Effector memory CD8-positive, alpha-beta T cell (primary cell): ENCODE results near the gene APRT.
A peak's percentile ranks its signal among the peaks of the same experiment; 100 is the strongest.

Experiments
- ATAC-seq: fragments of 150-1000 bp; cut with Tn5 transposase; replicated peaks from 2 replicates; pipeline ENCODE4 v1.10.0; 2021; ENCODE audit warnings: mild to moderate bottlenecking, moderate library complexity
- DNase-seq, 3 experiments: peaks; one replicate each; pipeline ENCODE4 v3.0.0; 2021
- H3K27ac Mint-ChIP-seq, 2 donors: one replicate each; pipeline ENCODE4 v1.8.0; 2022; ENCODE audit warnings: mild to moderate bottlenecking in 2 of 2, mixed read lengths in 2 of 2, moderate library complexity in 2 of 2
- H3K27me3 Mint-ChIP-seq, 2 donors: one replicate each; pipeline ENCODE4 v1.8.0; 2022; ENCODE audit warnings: mixed read lengths in 2 of 2
- H3K36me3 Mint-ChIP-seq: one replicate; pipeline ENCODE4 v1.8.0; 2022; ENCODE audit warnings: mild to moderate bottlenecking, moderate library complexity, mixed read lengths; ENCODE audit not compliant: insufficient read depth
- H3K4me1 Mint-ChIP-seq, 2 donors: one replicate each; pipeline ENCODE4 v1.8.0; 2022; ENCODE audit warnings: low read depth in 2 of 2, mixed read lengths in 2 of 2
- H3K4me3 Mint-ChIP-seq, 2 donors: one replicate each; pipeline ENCODE4 v1.8.0; 2022; ENCODE audit warnings: mild to moderate bottlenecking in 2 of 2, mixed read lengths in 2 of 2, moderate library complexity in 2 of 2
- H3K9me3 Mint-ChIP-seq, 2 donors: one replicate each; pipeline ENCODE4 v1.8.0; 2022; ENCODE audit warnings: mixed read lengths in 2 of 2

The APRT gene

GRCh38 chr16:88813269-88814143, 1.8 kb upstream of the APRT start:
- peaks cover 24% of the 10 kb centered on the region for H3K36me3 Mint-ChIP-seq
- ATAC-seq (no peak), DNase-seq (no peak)
- no peak overlapping the region for H3K4me3 Mint-ChIP-seq
- H3K4me1 Mint-ChIP-seq, result peaks cover 3 to 24% of the 10 kb centered on the region in 2 donors
- no peaks in the 10 kb centered on the region for H3K9me3 Mint-ChIP-seq
- no peaks in the 10 kb centered on the region for H3K27me3 Mint-ChIP-seq
- no peak overlapping the region for H3K27ac Mint-ChIP-seq

GRCh38 chr16:88812513-88813268, 963 bp upstream of the APRT start:
- peaks cover 24% of the 10 kb centered on the region for H3K36me3 Mint-ChIP-seq
- no peak for DNase-seq

GRCh38 chr16:88810912-88811768, 588 bp downstream of the APRT start:
- DNase-seq, result peak; percentile 57 to 59 (median 58)
- Mint-ChIP-seq H3K27ac (peak overlapping the region; percentile 90 to 91), H3K4me3 (peak overlapping the region; percentile 96 to 97), H3K36me3 (peaks cover 26% of the 10 kb centered on the region), H3K27me3 (no peaks in the 10 kb centered on the region), H3K4me1 (peaks cover 3 to 24% of the 10 kb centered on the region in 2 donors), H3K9me3 (no peaks in the 10 kb centered on the region)
- peak; percentile 64 for ATAC-seq

More at GRCh38 chr16:88812513-88813268, 963 bp upstream of the APRT start:
- Mint-ChIP-seq H3K27ac (peak overlapping the region; percentile 90 to 91), H3K27me3 (no peaks in the 10 kb centered on the region), H3K4me3 (peak overlapping the region; percentile 96 to 97), H3K9me3 (no peaks in the 10 kb centered on the region), H3K4me1 (peaks cover 3 to 24% of the 10 kb centered on the region in 2 donors)
- no peak for ATAC-seq

DNA sequence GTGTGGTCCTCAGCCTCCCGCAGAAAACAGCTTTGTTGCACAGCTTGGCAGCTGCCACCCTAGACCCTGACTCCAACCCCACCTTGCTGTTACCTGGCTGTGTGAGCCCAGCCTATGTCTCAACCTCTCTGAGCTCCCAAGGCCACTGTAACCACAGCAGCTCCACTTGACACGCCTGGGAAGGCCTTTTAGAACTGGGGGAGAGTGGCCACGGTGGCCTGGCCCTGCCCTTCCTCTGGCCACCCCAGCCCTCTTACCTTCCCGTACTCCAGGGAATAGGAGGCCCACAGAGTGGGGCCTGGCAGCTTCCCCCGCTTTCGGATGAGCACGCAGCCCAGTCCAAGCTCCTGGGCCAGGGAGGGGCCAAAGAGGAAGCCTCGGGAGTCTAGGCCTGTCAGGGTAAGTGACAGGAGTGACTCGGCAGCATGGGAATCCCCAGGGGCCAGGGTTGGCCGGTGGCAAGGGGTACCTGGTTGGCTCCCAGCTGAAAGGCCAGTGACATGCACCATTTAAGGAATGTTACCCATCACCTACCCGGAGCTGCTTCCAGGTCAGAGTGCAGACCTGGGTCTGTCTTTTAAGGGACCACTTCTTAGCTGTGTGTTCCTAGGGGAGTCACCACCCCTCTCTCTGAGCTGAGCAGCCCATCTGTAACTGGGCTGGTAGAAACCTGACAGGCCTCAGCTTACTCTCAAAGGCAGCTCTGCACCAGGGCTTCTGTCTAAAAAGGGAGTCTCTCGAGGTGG, 1.4 kb downstream of the APRT start:
- DNase-seq (no peak), ATAC-seq (no peak)
- Mint-ChIP-seq H3K27me3 (no peaks in the 10 kb centered on the region), H3K27ac (peak overlapping the region; percentile 39 to 90), H3K9me3 (no peaks in the 10 kb centered on the region), H3K4me1 (peaks cover 3 to 24% of the 10 kb centered on the region in 2 donors), H3K4me3 (peak overlapping the region; percentile 96 to 97), H3K36me3 (peaks cover 27% of the 10 kb centered on the region)

GRCh38 chr16:88809676-88810165, 2.0 kb downstream of the APRT start:
- Mint-ChIP-seq H3K4me1 (peaks cover 3 to 24% of the 10 kb centered on the region in 2 donors), H3K27ac (peak overlapping the region; percentile 39 to 90), H3K4me3 (peak overlapping the region; percentile 59 to 97), H3K36me3 (peaks cover 32% of the 10 kb centered on the region), H3K27me3 (no peaks in the 10 kb centered on the region), H3K9me3 (no peaks in the 10 kb centered on the region)
- no peak for ATAC-seq
- no peak for DNase-seq

- DNase-seq, result no peak
- ATAC-seq, result no peak
- Mint-ChIP-seq H3K27ac (peak overlapping the region in 1 of 2 donors; percentile 90), H3K9me3 (no peaks in the 10 kb centered on the region), H3K4me3 (peak overlapping the region in 1 of 2 donors; percentile 59), H3K4me1 (peaks cover 3 to 26% of the 10 kb centered on the region in 2 donors), H3K36me3 (peaks cover 38% of the 10 kb centered on the region), H3K27me3 (no peaks in the 10 kb centered on the region)
Observed at GRCh38 chr16:88809068-88809675, 2.6 kb downstream of the APRT start.

- Mint-ChIP-seq H3K27me3 (no peaks in the 10 kb centered on the region), H3K4me3 (no peak overlapping the region), H3K9me3 (no peaks in the 10 kb centered on the region), H3K4me1 (peaks cover 3 to 27% of the 10 kb centered on the region in 2 donors), H3K36me3 (peaks cover 50% of the 10 kb centered on the region), H3K27ac (peak overlapping the region in 1 of 2 donors; percentile 90)
- no peak for DNase-seq
- no peak for ATAC-seq
Observed at GRCh38 chr16:88807626-88808453, 3.9 kb downstream of the APRT start.

GRCh38 chr16:88807142-88807625, 4.5 kb downstream of the APRT start:
- H3K9me3 Mint-ChIP-seq, result no peaks in the 10 kb centered on the region
- no peak overlapping the region for H3K4me3 Mint-ChIP-seq

GRCh38 chr16:88806491-88807111, 5.1 kb downstream of the APRT start:
- peaks cover 48% of the 10 kb centered on the region for H3K36me3 Mint-ChIP-seq
- H3K27ac Mint-ChIP-seq, result peak overlapping the region in 1 of 2 donors; percentile 51
- DNase-seq (no peak), ATAC-seq (no peak)
- H3K4me1 Mint-ChIP-seq, result peaks cover 0 to 26% of the 10 kb centered on the region in 2 donors
- peak overlapping the region in 1 of 2 donors; percentile 34 for H3K4me3 Mint-ChIP-seq
- no peaks in the 10 kb centered on the region for H3K9me3 Mint-ChIP-seq
- no peaks in the 10 kb centered on the region for H3K27me3 Mint-ChIP-seq

More at GRCh38 chr16:88807142-88807625, 4.5 kb downstream of the APRT start:
- ATAC-seq (no peak), DNase-seq (no peak)
- Mint-ChIP-seq H3K27me3 (no peaks in the 10 kb centered on the region), H3K36me3 (peaks cover 53% of the 10 kb centered on the region), H3K4me1 (peaks cover 3 to 27% of the 10 kb centered on the region in 2 donors), H3K27ac (peak overlapping the region in 1 of 2 donors; percentile 51)

DNA sequence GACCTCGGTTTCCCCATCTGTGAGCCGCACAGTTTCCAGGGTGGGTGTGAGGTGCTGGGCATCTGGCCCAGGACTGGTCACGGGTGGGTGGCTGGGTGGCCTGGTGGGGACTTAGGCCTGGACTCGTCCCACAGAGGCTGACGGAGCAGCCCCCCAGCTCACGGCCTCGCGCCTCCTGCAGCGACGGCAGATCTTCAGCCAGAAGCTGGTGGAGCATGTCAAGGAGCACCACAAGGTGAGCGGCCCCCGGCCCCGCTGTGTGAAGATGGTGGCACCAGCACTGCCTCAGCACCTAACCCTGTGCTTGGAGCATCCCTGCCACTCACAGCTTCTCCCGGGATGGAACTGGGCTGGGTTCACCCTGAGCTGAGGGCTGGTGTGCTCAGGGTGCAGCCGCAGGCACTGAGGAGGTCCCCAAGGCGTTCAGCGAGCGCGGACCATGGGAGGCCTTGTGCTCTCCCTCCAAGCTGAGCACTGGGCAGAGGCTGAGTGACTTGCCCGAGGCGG, 5.8 kb downstream of the APRT start:
- Mint-ChIP-seq H3K27ac (no peak overlapping the region), H3K4me1 (peaks cover 0 to 23% of the 10 kb centered on the region in 2 donors), H3K27me3 (no peaks in the 10 kb centered on the region), H3K4me3 (no peak overlapping the region), H3K9me3 (no peaks in the 10 kb centered on the region), H3K36me3 (peaks cover 48% of the 10 kb centered on the region)
- DNase-seq (no peak), ATAC-seq (no peak)

GRCh38 chr16:88805340-88805715, 6.4 kb downstream of the APRT start:
- H3K4me1 Mint-ChIP-seq, result peaks cover 1 to 22% of the 10 kb centered on the region in 2 donors
- H3K36me3 Mint-ChIP-seq, result peaks cover 45% of the 10 kb centered on the region
- ATAC-seq, result no peak
- H3K27me3 Mint-ChIP-seq, result no peaks in the 10 kb centered on the region
- H3K4me3 Mint-ChIP-seq, result no peak overlapping the region
- no peak overlapping the region for H3K27ac Mint-ChIP-seq
- DNase-seq, result no peak
- H3K9me3 Mint-ChIP-seq, result no peaks in the 10 kb centered on the region
